ENCODE measurements around the gene ZNF804B.

ZNF804B gene

DNA sequence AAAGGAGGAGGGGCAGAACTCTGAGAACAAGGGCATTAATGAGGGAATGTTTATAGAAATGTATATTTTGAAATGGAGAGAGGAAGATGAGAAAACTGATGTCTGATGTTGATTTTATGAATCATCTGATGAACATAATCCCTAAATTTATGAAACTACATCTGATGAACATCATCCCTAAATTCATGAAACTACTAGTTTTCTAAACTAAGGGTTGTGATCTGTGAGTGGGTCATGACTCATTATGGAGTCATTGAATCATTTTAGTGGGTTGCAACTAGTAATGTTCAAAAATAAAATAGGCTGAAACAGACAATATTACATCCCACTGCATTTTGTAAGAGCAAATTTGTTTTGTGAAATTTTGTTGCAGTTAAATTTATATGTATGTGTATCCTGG lies 478.7 kb downstream of the ZNF804B start:
- TF ChIP-seq, protein P1, sequence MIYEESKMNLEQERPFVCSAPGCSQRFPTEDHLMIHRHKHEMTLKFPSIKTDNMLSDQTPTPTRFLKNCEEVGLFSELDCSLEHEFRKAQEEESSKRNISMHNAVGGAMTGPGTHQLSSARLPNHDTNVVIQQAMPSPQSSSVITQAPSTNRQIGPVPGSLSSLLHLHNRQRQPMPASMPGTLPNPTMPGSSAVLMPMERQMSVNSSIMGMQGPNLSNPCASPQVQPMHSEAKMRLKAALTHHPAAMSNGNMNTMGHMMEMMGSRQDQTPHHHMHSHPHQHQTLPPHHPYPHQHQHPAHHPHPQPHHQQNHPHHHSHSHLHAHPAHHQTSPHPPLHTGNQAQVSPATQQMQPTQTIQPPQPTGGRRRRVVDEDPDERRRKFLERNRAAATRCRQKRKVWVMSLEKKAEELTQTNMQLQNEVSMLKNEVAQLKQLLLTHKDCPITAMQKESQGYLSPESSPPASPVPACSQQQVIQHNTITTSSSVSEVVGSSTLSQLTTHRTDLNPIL (CRISPR knock-in tag; IDR thresholded peaks at IDR 0.05; ENCODE audit: low read depth): no peak
- TF ChIP-seq TOX (CRISPR knock-in tag; IDR thresholded peaks at IDR 0.05; ENCODE audit: borderline replicate concordance) (no peak), TCF4 (CRISPR knock-in tag; IDR thresholded peaks at IDR 0.05; ENCODE audit: borderline replicate concordance) (no peak), CSDC2 (CRISPR knock-in tag; IDR thresholded peaks at IDR 0.05) (no peak), ZFP30 (CRISPR knock-in tag; IDR thresholded peaks at IDR 0.05) (no peak), ISL1 (CRISPR knock-in tag; IDR thresholded peaks at IDR 0.05) (no peak), ZNF70 (CRISPR knock-in tag; IDR thresholded peaks at IDR 0.05) (no peak)
- TF ChIP-seq, protein P2, sequence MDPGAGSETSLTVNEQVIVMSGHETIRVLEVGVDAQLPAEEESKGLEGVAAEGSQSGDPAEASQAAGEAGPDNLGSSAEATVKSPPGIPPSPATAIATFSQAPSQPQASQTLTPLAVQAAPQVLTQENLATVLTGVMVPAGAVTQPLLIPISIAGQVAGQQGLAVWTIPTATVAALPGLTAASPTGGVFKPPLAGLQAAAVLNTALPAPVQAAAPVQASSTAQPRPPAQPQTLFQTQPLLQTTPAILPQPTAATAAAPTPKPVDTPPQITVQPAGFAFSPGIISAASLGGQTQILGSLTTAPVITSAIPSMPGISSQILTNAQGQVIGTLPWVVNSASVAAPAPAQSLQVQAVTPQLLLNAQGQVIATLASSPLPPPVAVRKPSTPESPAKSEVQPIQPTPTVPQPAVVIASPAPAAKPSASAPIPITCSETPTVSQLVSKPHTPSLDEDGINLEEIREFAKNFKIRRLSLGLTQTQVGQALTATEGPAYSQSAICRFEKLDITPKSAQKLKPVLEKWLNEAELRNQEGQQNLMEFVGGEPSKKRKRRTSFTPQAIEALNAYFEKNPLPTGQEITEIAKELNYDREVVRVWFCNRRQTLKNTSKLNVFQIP (CRISPR knock-in tag; IDR thresholded peaks at IDR 0.05; ENCODE audit: borderline replicate concordance, low read depth): no peak
- TF ChIP-seq, protein P3, sequence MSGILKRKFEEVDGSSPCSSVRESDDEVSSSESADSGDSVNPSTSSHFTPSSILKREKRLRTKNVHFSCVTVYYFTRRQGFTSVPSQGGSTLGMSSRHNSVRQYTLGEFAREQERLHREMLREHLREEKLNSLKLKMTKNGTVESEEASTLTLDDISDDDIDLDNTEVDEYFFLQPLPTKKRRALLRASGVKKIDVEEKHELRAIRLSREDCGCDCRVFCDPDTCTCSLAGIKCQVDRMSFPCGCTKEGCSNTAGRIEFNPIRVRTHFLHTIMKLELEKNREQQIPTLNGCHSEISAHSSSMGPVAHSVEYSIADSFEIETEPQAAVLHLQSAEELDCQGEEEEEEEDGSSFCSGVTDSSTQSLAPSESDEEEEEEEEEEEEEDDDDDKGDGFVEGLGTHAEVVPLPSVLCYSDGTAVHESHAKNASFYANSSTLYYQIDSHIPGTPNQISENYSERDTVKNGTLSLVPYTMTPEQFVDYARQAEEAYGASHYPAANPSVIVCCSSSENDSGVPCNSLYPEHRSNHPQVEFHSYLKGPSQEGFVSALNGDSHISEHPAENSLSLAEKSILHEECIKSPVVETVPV (CRISPR knock-in tag; IDR thresholded peaks at IDR 0.05): no peak

DNA sequence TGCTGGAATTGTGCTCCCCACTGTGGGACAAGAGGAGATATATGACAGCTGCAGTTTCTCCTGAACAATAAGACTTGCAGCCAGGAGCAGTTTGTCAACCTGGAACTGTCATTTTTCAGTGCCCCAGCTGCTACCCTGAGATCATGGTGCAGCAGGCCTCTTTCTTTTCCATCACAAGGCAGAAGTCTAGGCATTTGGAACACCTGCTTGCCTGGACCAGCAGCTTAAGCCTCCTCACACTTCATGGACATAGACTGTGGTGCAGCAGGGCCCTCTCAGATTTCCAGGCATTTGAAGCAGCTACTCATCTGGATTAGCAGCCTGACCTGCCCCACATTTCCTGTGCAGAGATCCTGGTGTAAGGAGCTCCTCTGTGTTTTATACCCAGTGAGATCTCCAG lies 486.7 kb downstream of the ZNF804B start:
- no peak for ATAC-seq
- TF ChIP-seq, protein P1 (CRISPR knock-in tag; IDR thresholded peaks at IDR 0.05; ENCODE audit: low read depth): no peak
- TF ChIP-seq ZC3H10 (CRISPR knock-in tag; IDR thresholded peaks at IDR 0.05) (no peak), ZNF8 (CRISPR knock-in tag; IDR thresholded peaks at IDR 0.05) (no peak)

More for the DNA sequence above, 478.7 kb downstream of the ZNF804B start:
- ATAC-seq: no peak

DNA sequence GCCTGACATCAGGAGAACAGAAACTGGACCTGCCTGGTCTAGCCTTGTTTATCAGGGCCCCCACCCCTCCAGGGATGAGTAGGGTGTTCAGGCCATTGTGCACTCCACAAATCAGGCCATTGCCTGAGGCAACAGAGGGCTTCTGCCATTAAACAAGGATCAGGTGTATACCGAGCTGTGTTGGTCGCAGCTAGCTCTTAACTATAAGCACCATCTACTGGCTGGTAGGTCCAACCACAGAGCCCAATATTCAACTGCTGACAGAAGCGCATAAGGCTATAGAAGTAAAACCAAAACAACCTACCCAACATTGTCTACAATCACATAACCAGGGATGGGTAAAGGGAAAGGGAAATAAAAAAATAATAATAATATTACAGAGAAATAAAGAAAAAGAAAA lies 487.7 kb downstream of the ZNF804B start:
- no peak for ATAC-seq
- TF ChIP-seq, protein P4, sequence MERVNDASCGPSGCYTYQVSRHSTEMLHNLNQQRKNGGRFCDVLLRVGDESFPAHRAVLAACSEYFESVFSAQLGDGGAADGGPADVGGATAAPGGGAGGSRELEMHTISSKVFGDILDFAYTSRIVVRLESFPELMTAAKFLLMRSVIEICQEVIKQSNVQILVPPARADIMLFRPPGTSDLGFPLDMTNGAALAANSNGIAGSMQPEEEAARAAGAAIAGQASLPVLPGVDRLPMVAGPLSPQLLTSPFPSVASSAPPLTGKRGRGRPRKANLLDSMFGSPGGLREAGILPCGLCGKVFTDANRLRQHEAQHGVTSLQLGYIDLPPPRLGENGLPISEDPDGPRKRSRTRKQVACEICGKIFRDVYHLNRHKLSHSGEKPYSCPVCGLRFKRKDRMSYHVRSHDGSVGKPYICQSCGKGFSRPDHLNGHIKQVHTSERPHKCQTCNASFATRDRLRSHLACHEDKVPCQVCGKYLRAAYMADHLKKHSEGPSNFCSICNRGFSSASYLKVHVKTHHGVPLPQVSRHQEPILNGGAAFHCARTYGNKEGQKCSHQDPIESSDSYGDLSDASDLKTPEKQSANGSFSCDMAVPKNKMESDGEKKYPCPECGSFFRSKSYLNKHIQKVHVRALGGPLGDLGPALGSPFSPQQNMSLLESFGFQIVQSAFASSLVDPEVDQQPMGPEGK (CRISPR knock-in tag; IDR thresholded peaks at IDR 0.05; ENCODE audit: borderline replicate concordance): no peak
- TF ChIP-seq, protein P1 (CRISPR knock-in tag; IDR thresholded peaks at IDR 0.05; ENCODE audit: low read depth): no peak
- no peak for TF ChIP-seq RARB (CRISPR knock-in tag; IDR thresholded peaks at IDR 0.05)
- TF ChIP-seq, protein P2 (CRISPR knock-in tag; IDR thresholded peaks at IDR 0.05; ENCODE audit: borderline replicate concordance, low read depth): no peak
- no peak for TF ChIP-seq ZFP30 (CRISPR knock-in tag; IDR thresholded peaks at IDR 0.05)
- TF ChIP-seq, protein P3 (CRISPR knock-in tag; IDR thresholded peaks at IDR 0.05): no peak
- no peak for TF ChIP-seq PPARA (CRISPR knock-in tag; IDR thresholded peaks at IDR 0.05; ENCODE audit: borderline replicate concordance)
- no peak for TF ChIP-seq ARNTL (CRISPR knock-in tag; IDR thresholded peaks at IDR 0.05; ENCODE audit: borderline replicate concordance, low read depth)
- TF ChIP-seq ZC3H10 (CRISPR knock-in tag; IDR thresholded peaks at IDR 0.05): no peak
- no peak for TF ChIP-seq ESRRG (CRISPR knock-in tag; IDR thresholded peaks at IDR 0.05)
- TF ChIP-seq OSR1 (CRISPR knock-in tag; IDR thresholded peaks at IDR 0.05): no peak
- no peak for TF ChIP-seq ZNF565 (CRISPR knock-in tag; conservative IDR thresholded peaks at IDR 0.05; ENCODE audit: low read depth)
- no peak for TF ChIP-seq ZFP3 (CRISPR knock-in tag; IDR thresholded peaks at IDR 0.05)
- no peak for TF ChIP-seq CSDC2 (CRISPR knock-in tag; IDR thresholded peaks at IDR 0.05)
- TF ChIP-seq BACH2 (CRISPR knock-in tag; IDR thresholded peaks at IDR 0.05; ENCODE audit: borderline replicate concordance): no peak
- TF ChIP-seq ZNF8 (CRISPR knock-in tag; IDR thresholded peaks at IDR 0.05): no peak

Data from SK-N-SH treated with all-trans-retinoic acid at 6 μM for 48 hours (cell line).